ENCODE measurements around the gene DIP2A.

GRCh38 chr21:46549650-46550049 is 91.0 kb downstream of the DIP2A start:
- TF ChIP-seq CTCF (IDR thresholded peaks at IDR 0.05) (no peak), EP300 (IDR thresholded peaks at IDR 0.05) (no peak)

Data from suprapubic skin (tissue), 3 donors.